ENCODE data around the gene GNG2. TPM values are rescaled to one million over a fixed set of nuclear protein-coding genes. Genes with fewer than 3 reads are reported as not detected.

GNG2 gene
- total and polyA plus RNA-seq, 10 of the 15 experiments (the other 5 are each of a cell fraction or from before 2014, with no cell fraction given) = 31.6 to 114 (median 66.4) TPM

- intact Hi-C loops (cut with micrococcal nuclease; ENCODE audit: unreplicated experiment) = no loop called here
- FAIRE-seq = no peak
- TF ChIP-seq HSF1 (IDR thresholded peaks at IDR 0.05; ENCODE audit: low read depth, low read length) (no peak), ATF7 (IDR thresholded peaks at IDR 0.05; ENCODE audit: low read depth) (no peak), ETV6 (conservative IDR thresholded peaks at IDR 0.05 in 1 of 2, IDR thresholded peaks at IDR 0.05 in 1 of 2; ENCODE audit: borderline replicate concordance in 1 of 2, low read depth in 1 of 2) (no peak), ZNF687 (IDR thresholded peaks at IDR 0.05) (no peak), USF2 (IDR thresholded peaks at IDR 0.05; ENCODE audit: borderline replicate concordance, low read depth, low read length) (no peak), E2F8 (IDR thresholded peaks at IDR 0.05; ENCODE audit: low read depth, partially characterized antibody) (no peak), ZBTB33 (IDR thresholded peaks at IDR 0.05) (no peak), NR2C1 (IDR thresholded peaks at IDR 0.05) (no peak), NRF1 (conservative IDR thresholded peaks at IDR 0.05; ENCODE audit: low read depth, low read length) (no peak), ZNF24 (IDR thresholded peaks at IDR 0.05) (no peak)
Measured at GRCh38 chr14:51852541-51852940, 7.9 kb upstream of the GNG2 start.

More at GRCh38 chr14:51852541-51852940, 7.9 kb upstream of the GNG2 start:
- peaks cover 7% of the 10 kb centered on the region for H3K9me3 ChIP-seq (replicated peaks; ENCODE audit: control insufficient read depth, insufficient read depth, low read length)
- no TSS peak for BruUV-seq (replicated peaks)
- ATAC-seq (no peak), DNase-seq (ENCODE audit: low read depth, low spot score) (no peak)
- H3K4me1 ChIP-seq (ENCODE audit: control insufficient read depth, insufficient read depth, low read length) = peaks cover 26% of the 10 kb centered on the region
- in situ Hi-C loops (cut with MboI) = no loop called here
- H3K4me2 ChIP-seq (ENCODE audit: control insufficient read depth, insufficient read depth) = no peak overlapping the region
- H3K36me3 ChIP-seq (ENCODE audit: control insufficient read depth in 2 of 2, insufficient read depth in 2 of 2, low read length in 1 of 2) = no peaks in the 10 kb centered on the region
- ChIA-PET SMC1A (ENCODE audit: uncharacterized antibody, unreplicated experiment) (interaction anchor here (0.9 to 10.4 kb wide), 4 partner anchors 12 to 143 kb away, joined by 4 to 194 read pairs (median 4); partner anchors contain the start of gene GNG2), POLR2A (interaction anchor here (1.1 kb wide), 2 partner anchors 17 to 32 kb away, joined by 3 read pairs; no protein-coding TSS in a partner anchor), CTCF (interaction anchor here (0.6 to 2.7 kb wide), 3 partner anchors 9 to 1494 kb away, joined by 3 to 10 read pairs (median 3); no protein-coding TSS in a partner anchor), RAD21 (ENCODE audit: unreplicated experiment) (interaction anchor here (1.3 to 3.0 kb wide), 3 partner anchors 9 to 128 kb away, joined by 3 to 12 read pairs (median 4); partner anchors contain the start of gene GNG2)
- no peaks in the 10 kb centered on the region for H4K20me1 ChIP-seq (ENCODE audit: control insufficient read depth, insufficient read depth)
- no peaks in the 10 kb centered on the region for H3K79me2 ChIP-seq (ENCODE audit: control insufficient read depth, insufficient read depth, low read length)
- no peak overlapping the region for H3K9ac ChIP-seq (ENCODE audit: control insufficient read depth, insufficient read depth, low read length)
- H2AFZ ChIP-seq (ENCODE audit: control insufficient read depth, low read depth, low read length) = no peak overlapping the region
- no peaks in the 10 kb centered on the region for H3K27me3 ChIP-seq (replicated peaks in 1 of 2; ENCODE audit: control insufficient read depth in 2 of 2, insufficient read depth in 2 of 2, low read length in 1 of 2)
- H3K4me3 ChIP-seq = no peak overlapping the region
- no peak overlapping the region for H3K27ac ChIP-seq (ENCODE audit: control insufficient read depth, insufficient read depth)
- 29% methylated on average over 4 of the region's 4 CpGs for WGBS (ENCODE audit: insufficient coverage, insufficient replicate concordance, low lambda C conversion rate, missing lambda C conversion rate)
